ENCODE results near the gene NLGN1. TPM values are rescaled to one million over a fixed set of nuclear protein-coding genes. Genes with fewer than 3 reads are reported as not detected.

Gene NLGN1
- total and polyA plus RNA-seq, 12 donors, result 0.13 to 3.7 (median 0.84) TPM

DNA sequence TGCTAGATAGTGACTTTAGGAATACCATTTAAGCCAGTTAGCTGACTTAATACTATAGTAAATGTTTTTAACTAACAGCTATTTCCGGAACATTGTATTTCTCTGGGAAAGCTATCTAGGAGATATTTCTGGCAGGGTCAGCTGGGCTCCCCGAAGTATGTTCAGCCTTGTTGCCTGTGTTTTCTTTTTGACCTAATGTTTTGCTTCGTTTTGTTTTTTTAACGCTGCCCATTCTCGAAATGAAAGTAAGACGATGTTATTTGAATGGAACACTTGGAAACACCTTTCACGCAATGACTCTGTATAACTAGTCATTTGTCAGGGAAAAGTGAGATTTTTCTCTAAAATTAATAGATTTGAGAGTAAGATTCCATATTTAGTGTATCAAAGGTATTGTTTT is 758.7 kb downstream of the NLGN1 start:
- no peaks in the 10 kb centered on the region for H3K4me1 ChIP-seq (replicated peaks in 1 of 2)
- H3K4me3 ChIP-seq, result peak overlapping the region in 1 of 4 donors; percentile 33
- no peaks in the 10 kb centered on the region for H3K27me3 ChIP-seq
- H3K9me3 ChIP-seq (replicated peaks in 1 of 3), result no peaks in the 10 kb centered on the region
- no peak overlapping the region for H3K27ac ChIP-seq
- 20 to 32% (median 29%) methylated on average over 7 of the region's 7 CpGs for WGBS, 4 donors
- intact Hi-C loops (cut with DNase I), result no loop called here
- no peak for DNase-seq
- H3K36me3 ChIP-seq (replicated peaks in 1 of 2), result no peaks in the 10 kb centered on the region
- TF ChIP-seq POLR2A (IDR thresholded peaks at IDR 0.05), result no peak
- TF ChIP-seq, protein P1, sequence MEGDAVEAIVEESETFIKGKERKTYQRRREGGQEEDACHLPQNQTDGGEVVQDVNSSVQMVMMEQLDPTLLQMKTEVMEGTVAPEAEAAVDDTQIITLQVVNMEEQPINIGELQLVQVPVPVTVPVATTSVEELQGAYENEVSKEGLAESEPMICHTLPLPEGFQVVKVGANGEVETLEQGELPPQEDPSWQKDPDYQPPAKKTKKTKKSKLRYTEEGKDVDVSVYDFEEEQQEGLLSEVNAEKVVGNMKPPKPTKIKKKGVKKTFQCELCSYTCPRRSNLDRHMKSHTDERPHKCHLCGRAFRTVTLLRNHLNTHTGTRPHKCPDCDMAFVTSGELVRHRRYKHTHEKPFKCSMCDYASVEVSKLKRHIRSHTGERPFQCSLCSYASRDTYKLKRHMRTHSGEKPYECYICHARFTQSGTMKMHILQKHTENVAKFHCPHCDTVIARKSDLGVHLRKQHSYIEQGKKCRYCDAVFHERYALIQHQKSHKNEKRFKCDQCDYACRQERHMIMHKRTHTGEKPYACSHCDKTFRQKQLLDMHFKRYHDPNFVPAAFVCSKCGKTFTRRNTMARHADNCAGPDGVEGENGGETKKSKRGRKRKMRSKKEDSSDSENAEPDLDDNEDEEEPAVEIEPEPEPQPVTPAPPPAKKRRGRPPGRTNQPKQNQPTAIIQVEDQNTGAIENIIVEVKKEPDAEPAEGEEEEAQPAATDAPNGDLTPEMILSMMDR (IDR thresholded peaks at IDR 0.05), result no peak

DNA sequence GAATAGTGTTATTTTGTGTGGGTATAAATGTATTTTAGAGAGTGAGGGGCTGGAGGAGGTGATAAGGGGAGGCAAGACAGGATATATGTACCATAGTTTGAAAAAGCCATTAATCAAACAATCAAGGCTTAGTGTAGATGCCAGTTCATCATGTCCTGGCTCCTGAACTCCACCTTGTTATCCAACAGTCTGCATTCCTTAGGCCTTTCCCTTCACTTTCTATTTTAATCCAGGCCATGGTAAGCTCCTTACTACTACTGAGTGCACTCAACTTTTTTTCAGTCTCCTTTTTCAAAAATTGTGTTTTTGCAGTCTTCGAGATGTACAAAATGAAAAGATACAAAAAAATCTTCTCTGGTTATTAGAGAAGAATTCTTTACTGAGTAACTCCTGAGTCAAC is 761.1 kb downstream of the NLGN1 start:
- Histone ChIP-seq H3K27ac (no peak overlapping the region), H3K9me3 (replicated peaks in 1 of 3) (no peaks in the 10 kb centered on the region), H3K36me3 (replicated peaks in 1 of 2) (no peaks in the 10 kb centered on the region), H3K4me3 (no peak overlapping the region), H3K4me1 (replicated peaks in 1 of 2) (no peaks in the 10 kb centered on the region), H3K27me3 (no peaks in the 10 kb centered on the region)
- no peak for DNase-seq
- TF ChIP-seq POLR2A (IDR thresholded peaks at IDR 0.05), result no peak
- intact Hi-C loops (cut with DNase I), result no loop called here
- 74 to 89% (median 80%) methylated on average over 1 of the region's 1 CpG for WGBS, 4 donors

DNA sequence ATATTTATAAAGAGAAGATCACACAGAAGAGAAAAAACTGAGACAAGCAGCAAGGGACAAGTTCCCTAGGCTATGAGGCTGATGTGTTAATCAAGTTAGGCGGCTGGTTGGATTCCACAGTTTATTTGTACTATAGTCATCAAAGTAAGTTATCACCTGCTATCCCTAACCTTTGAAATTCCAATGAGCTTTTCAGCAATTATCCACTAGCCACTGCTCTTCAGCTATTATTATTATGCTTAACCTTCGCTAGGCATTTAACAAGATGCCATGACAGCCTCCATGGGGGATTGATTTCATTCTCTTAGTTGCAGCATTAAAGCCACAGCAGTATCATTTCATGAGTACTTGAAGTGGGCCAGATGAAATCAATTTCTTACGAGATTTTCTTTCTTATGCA is 762.1 kb downstream of the NLGN1 start:
- H3K4me1 ChIP-seq (replicated peaks in 1 of 2), result no peaks in the 10 kb centered on the region
- no peaks in the 10 kb centered on the region for H3K9me3 ChIP-seq (replicated peaks in 1 of 3)
- H3K27ac ChIP-seq, result no peak overlapping the region
- 73 to 82% (median 79%) methylated on average over 3 of the region's 3 CpGs for WGBS, 4 donors
- intact Hi-C loops (cut with DNase I), result no loop called here
- no peaks in the 10 kb centered on the region for H3K36me3 ChIP-seq (replicated peaks in 1 of 2)
- TF ChIP-seq POLR2A (IDR thresholded peaks at IDR 0.05), result no peak
- TF ChIP-seq, protein P1 (IDR thresholded peaks at IDR 0.05), result no peak
- no peaks in the 10 kb centered on the region for H3K27me3 ChIP-seq
- no peak overlapping the region for H3K4me3 ChIP-seq
- DNase-seq, result no peak

DNA sequence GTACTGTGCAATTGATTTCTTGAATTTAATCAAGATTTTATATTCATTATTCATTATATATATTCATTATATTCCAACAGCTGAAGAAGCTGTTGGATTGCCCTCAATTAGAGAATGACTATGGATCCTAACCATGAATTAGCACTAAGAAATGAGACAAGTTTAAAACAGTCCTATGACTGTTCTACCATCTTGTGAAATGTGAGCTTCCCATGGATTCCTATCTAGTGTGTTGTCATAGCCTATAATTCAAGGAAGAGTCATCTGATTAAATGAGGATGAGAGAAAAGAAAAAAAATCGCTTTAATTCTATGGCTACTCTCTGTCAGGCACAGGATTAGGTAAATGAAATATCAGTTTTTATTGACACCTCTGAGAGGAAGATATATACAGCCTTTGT is 765.0 kb downstream of the NLGN1 start:
- H3K27me3 ChIP-seq, result no peaks in the 10 kb centered on the region
- TF ChIP-seq POLR2A (IDR thresholded peaks at IDR 0.05), result no peak
- TF ChIP-seq, protein P1 (IDR thresholded peaks at IDR 0.05), result no peak
- H3K36me3 ChIP-seq (replicated peaks in 1 of 2), result no peaks in the 10 kb centered on the region
- WGBS, 4 donors, result 74 to 83% (median 80%) methylated on average over 1 of the region's 1 CpG
- no peak for DNase-seq
- no peak overlapping the region for H3K27ac ChIP-seq
- H3K4me3 ChIP-seq, result no peak overlapping the region
- no peaks in the 10 kb centered on the region for H3K9me3 ChIP-seq (replicated peaks in 1 of 3)
- no peaks in the 10 kb centered on the region for H3K4me1 ChIP-seq (replicated peaks in 1 of 2)
- intact Hi-C loops (cut with DNase I), result no loop called here

DNA sequence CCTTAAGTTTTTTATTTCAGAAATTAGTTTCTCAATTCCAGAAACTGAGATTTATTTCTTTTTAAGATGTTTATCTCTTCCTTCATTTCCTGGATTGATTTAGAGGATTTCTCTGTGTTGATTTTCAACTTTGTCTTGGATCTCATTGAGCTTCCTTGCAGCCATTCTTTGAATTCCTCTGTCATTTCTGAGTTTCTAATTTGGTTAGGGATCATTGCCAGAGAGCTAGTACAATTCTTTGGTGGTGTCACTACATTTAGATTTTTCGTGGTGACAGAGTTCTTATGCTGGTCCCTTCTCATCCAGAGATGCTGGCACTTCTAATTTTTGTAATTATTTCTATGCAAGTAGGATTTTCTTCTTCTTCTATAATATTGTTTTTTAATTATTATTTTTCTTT is 770.5 kb downstream of the NLGN1 start:
- 63 to 88% (median 66%) methylated on average over 1 of the region's 1 CpG for WGBS, 4 donors
- intact Hi-C loops (cut with DNase I), result no loop called here
- DNase-seq, result no peak

More for the DNA sequence above, 770.5 kb downstream of the NLGN1 start:
- no peaks in the 10 kb centered on the region for H3K36me3 ChIP-seq (replicated peaks in 1 of 2)
- no peak overlapping the region for H3K4me3 ChIP-seq
- no peaks in the 10 kb centered on the region for H3K27me3 ChIP-seq
- no peaks in the 10 kb centered on the region for H3K4me1 ChIP-seq (replicated peaks in 1 of 2)
- H3K27ac ChIP-seq, result no peak overlapping the region
- H3K9me3 ChIP-seq (replicated peaks in 1 of 3), result peaks cover 0 to 2% (median 0%) of the 10 kb centered on the region in 3 donors
- TF ChIP-seq, protein P1 (IDR thresholded peaks at IDR 0.05), result no peak
- no peak for TF ChIP-seq POLR2A (IDR thresholded peaks at IDR 0.05)
